HG02798 (cell line): ENCODE results near the gene CDON.

Source experiments
- ATAC-seq: cut with Tn5 transposase; IDR thresholded peaks from one replicate; pipeline ENCODE4 v1.9.1; 2021; ENCODE audit warnings: mild to moderate bottlenecking; ENCODE audit not compliant: unreplicated experiment, poor library complexity

Gene CDON, protein sequence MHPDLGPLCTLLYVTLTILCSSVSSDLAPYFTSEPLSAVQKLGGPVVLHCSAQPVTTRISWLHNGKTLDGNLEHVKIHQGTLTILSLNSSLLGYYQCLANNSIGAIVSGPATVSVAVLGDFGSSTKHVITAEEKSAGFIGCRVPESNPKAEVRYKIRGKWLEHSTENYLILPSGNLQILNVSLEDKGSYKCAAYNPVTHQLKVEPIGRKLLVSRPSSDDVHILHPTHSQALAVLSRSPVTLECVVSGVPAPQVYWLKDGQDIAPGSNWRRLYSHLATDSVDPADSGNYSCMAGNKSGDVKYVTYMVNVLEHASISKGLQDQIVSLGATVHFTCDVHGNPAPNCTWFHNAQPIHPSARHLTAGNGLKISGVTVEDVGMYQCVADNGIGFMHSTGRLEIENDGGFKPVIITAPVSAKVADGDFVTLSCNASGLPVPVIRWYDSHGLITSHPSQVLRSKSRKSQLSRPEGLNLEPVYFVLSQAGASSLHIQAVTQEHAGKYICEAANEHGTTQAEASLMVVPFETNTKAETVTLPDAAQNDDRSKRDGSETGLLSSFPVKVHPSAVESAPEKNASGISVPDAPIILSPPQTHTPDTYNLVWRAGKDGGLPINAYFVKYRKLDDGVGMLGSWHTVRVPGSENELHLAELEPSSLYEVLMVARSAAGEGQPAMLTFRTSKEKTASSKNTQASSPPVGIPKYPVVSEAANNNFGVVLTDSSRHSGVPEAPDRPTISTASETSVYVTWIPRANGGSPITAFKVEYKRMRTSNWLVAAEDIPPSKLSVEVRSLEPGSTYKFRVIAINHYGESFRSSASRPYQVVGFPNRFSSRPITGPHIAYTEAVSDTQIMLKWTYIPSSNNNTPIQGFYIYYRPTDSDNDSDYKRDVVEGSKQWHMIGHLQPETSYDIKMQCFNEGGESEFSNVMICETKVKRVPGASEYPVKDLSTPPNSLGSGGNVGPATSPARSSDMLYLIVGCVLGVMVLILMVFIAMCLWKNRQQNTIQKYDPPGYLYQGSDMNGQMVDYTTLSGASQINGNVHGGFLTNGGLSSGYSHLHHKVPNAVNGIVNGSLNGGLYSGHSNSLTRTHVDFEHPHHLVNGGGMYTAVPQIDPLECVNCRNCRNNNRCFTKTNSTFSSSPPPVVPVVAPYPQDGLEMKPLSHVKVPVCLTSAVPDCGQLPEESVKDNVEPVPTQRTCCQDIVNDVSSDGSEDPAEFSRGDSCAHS (N-terminal part only)

DNA sequence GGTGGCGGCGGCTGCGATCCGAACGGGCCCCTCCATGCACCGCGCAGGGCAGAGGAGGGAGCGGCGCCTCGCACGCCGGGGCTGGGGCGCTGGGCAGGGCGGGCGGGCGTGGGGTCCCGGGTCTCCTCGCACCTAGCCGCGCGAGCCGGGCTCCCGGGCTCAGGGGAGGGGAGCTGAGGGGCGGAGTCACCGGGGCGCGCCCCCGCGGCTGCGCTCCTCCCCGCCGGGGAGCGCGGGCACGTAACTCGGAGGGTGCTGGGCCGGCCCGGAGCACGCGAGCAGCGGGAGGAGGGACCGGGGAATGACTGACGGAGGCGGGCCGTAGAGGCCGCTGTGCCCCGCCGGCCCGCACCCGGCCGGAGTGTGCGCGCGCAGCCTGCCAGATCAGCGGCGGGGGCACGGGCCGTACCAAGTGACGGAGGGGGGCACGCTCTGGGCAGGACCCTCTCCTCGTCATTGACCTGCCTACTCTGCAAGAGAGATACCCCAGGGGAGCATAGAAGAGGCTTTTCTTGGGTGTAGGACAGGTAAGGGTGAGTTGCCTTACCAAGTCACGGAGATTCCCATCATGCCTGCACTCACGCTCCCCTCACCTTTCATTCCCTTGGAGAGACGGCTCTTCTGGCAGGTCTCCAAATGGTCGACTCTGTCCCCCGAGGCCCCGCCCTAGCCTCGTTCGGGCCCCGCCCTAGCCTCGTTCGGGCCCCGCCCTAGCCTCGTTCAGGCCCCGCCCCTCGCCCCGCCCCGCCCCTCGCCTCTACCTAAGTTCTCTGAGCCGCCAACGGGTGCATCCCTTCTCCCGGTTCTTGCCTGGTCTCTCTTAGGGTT, at the start of gene CDON:
Gene CDON (minus strand): TSS at position 188 of the 828 bp plus-strand sequence. CDS start 39,390 bp downstream, outside the sequence.
- ATAC-seq: peak; percentile 98

DNA sequence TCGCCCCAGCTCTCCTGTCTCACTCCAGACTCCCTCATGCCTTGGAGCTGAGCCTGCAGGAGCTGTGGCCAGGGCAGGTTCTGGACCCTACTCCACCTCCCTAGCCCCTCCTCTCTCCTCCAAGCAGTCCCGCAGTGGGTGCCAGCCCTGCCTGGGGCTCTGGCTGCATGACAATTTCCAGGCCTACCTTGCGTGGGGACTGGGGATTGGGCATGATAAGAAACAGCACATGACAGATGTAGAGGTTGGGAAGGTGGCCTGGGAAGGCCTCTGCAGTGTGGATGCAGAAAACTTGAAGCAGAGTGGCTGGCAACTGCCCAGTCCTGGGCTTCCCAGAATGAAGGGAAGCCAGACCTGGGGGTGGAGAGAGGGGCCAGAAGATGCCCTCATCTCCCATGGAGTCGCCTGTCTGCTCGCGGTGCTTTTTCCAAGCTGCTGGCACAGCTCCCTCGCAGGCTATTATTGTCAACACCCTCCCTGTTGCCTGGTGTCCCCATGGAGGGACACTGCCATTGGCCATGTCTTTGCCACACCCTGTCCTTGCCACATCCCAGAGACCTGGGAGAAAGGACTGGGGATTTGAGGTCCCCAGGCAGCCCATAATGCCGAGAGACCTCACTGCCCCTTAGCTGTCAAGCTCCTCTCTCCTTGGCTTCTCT, 48.9 kb upstream of the CDON start:
- no peak for ATAC-seq

DNA sequence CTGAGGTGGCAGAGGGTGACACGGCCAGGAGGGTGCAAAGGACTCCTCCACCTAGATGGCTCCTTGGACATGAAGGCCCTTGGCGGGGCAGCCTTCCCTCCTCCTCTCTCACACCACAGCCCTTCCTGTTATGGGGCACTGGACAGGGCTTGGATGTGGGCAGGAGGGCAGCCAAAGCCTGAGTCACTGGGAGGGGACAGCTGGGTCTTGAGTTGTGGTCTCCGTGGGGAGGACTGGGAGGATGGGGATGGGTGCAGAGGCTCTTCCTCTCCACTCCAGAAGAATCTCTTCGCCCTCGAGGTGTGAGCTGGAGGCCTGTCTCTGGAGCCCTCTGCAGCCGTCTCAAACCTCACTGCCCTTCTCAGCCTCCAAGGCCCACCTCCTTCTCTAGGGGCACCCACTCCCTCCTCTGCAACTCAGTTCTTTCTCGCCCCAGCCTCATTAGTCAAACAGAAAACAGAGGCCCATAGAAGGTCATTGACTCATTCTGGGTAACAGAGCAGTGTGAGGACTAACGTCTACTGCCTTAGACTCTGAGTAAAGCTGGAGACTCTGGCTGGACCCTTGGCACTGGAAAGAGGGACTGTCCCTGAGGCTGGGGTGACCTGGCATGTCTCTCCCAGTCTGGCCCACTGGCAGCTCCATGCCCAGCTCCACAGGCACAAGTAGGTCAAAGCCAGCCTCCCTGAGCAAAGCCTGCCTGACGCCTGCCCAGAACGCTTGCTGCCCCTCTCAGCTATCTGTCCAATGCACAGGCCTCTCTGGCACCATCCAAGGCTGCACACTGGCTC, 47.5 kb upstream of the CDON start:
- ATAC-seq: peak; percentile 61

DNA sequence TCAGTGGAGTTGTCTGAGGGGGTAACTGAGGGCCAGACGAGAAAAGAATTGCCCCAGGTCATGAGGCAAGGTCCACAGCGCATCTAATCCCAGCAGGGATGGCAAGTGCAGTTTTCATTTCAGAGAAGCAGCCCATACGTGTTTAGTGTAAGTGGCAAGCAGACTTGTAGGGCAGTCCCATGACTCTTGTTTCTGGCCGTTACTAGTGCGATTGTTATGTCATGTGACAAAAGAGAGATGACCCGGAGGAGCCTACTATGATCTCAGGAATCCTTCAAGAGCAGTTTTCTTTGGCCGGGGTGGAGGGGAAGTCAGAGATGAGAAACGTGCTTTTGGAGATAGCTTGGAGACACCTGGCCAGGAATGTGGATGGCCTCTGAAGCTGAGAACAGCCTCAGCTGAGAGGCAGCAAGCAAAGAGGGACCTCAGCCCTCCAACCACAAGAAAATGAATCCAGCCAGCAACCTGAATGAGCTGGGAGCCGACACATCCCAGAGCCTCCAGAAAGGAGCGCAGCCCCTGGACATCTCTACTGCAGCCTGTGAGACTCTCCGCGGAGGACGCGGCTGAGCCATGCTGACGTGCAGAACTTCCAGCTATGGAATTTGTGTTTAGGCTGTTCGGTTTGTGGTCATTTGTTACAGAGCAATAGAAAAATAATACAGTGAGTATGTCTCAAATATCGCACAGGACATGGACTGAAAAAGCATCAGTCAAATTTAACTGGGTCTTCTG, 44.1 kb upstream of the CDON start:
- ATAC-seq: no peak

DNA sequence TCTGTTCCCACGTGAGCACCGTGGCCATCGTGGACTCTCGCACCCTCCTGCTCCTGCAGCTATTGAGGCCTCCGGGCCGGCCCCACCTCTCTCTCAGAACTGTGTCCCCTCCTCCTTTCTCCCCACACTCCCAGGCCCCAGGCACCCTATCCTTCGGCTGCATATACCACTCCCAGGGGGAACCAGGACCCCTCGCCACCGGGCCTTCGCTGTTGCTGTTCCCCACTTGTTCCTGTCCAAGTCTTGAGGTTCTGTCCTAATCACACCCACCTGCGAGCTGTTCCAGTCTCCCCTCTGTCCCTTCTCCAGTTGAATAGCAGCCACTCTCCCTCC, 43.0 kb upstream of the CDON start:
- ATAC-seq: no peak

DNA sequence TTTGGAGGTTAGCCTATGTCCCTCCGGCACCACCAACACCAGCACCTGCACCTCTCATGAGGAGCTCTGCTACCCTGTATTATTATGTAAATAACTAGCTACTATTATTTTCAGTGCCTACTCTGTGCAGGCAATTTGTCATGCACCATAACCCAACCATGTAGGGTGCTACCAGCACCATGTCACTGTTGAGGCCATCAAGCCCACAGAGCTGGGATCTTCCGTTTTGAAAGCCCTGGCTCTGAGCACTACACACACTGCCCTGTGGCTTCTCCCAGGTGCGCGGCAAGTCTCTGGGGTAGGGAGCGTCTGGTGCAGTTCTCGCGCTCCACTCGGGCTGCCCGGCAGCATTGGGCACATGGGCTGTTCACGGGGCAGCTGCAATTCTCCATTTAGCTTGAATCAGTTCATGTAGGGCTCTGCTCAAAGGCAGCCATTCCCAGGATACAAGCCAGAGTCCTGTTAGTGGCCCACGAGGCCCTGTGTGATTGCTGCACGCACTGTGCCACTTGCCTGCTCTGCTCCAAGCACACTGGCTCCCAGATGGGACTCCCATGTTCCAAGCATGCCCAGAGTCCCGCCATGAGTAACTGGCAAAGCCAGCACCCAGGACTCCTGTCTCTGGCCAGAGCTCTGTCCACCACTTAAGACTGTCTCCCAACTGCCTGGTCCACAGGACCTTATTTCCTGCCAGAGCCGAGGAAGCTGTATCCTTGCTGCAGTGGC, 42.5 kb upstream of the CDON start:
- no peak for ATAC-seq

DNA sequence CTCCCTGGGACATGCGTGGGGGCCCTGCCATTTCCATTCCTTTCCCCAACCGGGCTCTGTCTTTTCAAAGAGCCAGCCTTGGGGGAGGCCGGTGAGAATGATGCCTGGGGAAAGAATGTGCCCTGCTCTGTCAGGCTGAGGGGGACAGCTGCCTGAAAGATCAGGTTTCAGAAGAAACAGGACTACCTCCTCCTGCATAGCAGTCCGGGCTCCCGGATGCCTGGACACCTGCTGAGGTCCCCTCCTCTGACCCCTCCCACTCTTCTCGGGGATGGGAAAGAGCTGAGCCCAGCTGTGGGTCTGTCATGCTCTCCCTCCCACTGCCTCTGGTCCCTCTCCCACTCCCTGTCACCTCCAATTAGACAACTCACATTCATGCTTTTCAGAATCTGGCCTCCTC, 41.8 kb upstream of the CDON start:
- no peak for ATAC-seq

DNA sequence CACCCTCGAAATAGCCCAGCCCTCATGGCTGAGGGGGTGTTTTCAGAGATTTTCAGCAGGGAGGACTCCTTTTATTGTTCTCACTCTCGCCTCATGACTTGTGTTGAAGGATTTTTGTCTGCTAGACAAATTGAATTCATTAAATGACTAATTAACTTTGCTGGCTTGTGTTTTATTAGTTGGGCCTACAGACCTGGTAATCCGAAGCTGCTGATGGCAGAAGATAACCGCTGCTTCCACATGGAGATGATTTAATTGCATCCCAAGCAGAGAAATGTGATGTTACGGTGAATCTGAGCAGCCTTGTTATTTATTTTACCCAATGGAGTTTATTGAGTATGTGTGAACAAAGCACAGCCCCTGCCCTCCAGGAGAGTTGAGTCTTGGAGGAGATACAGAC, 40.5 kb upstream of the CDON start:
- no peak for ATAC-seq

DNA sequence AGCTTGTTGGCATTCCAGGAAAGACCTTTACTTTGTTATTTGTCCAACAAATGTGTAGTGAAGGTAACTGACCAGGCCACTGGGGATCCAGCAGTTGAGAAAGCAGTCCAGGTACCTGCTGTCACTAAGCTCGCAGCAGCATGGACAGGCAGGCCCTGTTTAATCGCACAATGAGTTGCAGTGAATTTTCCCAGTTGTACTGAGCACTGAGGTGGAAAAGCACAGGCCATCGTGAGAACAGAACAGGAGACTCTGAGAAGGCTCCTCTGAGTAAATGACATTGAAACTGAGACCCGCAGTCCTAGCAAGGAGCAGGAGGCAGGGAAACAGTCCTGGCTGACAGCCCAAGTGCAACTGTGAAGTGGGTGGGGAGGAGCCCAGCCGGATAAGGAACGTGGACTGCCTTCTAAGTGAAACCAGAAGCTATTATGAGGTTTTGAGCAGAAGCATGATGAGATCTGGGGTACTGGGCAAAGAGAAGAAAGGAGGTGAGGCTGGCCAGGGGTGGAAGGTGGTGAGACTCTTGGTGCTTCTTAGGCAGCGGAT, 39.8 kb upstream of the CDON start:
- ATAC-seq: no peak

DNA sequence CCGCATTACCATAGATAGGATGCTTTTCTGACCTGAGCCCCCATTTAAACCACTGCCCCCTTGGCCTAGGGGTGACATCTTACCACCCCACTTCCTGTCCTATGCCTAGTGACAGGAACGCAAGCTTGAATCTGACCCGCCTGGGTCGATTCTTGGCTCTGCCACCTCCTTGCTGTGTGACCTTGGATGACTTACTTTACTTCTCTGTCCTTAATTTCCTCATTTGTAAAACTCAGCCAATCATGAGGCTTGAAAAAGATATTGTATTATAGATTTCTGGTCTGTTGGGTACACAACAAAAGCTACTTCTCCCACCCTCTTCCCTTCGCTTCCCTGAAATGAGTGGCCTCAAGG, 39.2 kb upstream of the CDON start:
- ATAC-seq: no peak

DNA sequence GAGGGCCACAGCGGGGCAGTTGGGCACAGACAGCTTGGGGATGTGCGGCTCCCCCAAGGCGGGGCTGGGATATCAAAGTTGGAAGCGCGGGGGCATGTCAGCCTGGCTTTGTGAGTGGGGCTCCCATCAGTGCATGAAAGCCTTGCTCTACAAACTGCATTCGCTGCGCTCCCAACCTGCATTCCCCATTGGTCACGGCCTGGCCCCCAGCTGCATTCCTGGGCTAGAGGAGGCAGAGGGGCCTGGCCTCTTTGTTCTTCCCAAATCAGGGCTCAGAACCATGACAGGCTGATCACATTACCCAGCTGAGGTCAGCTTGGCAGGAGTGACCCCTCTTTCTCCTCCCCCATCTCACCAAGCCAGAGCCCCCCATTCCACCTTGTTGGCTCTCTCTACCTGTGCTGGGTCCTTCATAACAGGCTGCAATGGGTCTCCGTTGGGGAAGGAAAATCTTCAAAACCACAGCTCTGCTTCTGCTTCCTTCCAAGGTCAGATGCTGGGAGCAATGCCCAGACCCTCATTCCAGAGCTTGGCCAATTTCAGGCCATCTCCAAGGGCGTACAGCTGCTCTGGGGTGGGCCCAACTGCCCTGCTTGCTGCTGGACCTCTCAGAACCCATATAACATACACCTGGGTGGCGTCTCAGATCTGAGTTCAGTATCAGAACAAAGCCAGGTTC, 38.7 kb upstream of the CDON start:
- ATAC-seq: no peak

DNA sequence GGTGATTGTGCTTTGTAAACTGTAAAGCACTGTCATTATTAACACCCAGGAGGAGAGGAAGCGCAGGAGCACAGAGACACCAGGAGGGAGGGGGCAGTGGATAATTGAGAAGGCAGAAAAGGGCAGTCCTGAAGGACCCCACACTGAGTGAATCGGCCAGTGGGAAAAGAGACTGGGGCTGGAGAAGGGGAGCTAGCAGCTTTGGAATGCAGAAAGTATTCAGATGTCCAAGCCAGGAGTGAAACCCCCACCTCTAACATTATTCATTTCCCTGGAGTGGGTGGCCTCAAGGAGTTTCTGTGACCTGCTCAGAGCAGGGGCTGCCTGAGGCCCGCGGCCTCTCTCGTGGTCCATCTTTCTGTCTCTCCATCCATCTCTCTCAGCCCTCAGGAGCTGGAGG, 38.0 kb upstream of the CDON start:
- ATAC-seq: no peak

DNA sequence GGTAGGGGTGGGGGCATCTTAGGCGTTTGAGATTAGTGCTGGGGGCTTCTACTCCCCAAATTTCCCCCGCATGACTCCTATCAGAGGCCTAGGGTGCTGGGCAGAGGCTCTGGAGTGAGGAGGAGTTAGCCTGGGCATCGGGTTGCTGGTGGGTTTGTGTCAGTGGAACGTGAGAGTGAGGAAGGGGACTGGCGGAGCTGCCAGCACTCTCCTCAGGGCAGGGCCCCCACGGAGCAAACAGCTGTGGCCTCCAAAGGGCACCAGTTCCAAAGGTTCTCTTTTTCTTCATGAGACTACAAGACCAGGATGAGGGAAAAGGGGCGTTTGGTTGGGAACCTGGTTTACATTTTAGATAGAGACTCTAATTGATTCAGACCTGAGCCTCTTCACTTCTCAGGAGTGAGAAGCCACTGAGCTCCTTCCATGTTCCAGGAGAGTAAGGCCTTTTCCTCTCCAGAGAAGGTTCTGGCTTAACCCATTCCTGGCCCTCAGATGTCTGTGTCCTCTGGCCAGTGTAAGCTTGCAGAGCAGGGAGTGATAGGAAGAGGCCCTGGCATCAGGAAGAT, 35.6 kb upstream of the CDON start:
- ATAC-seq: no peak

DNA sequence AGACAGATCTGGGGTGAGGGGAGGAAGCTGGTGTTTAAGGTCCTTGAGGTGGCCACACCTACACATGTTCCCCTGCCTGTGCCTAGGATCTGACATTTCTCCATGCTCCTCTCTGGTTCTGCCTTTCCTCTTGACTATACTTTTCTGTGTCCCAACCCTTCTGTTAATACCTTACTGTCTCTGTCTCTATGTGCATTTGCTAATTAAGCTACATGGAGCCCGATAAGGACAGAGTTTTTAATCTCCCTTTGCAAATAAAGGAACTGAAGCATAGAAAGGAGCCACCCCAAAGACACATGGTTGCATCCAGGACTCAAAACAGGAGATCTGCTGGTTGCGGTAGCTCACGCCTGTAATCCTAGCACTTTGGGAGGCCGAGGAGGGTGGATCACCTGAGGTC, 33.1 kb upstream of the CDON start:
- no peak for ATAC-seq

DNA sequence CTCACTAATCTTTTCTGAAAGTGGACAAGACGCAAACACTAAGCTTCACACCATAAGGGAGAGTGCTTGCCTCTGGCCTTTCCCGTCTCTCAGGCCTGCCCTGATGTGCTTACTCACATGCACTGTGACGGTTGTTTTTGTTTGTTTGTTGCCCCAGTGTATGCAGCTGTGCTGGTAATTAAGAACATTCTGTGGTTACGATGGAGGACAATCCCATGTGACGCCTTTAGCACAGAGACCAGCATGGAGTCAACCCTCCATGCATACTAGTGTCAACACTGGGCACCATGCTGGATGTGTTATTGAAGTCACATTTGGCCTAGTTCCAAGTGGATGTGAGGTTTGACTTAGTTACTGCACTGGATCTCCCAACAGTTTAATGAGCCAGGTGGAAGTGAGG, 27.8 kb upstream of the CDON start:
- no peak for ATAC-seq

DNA sequence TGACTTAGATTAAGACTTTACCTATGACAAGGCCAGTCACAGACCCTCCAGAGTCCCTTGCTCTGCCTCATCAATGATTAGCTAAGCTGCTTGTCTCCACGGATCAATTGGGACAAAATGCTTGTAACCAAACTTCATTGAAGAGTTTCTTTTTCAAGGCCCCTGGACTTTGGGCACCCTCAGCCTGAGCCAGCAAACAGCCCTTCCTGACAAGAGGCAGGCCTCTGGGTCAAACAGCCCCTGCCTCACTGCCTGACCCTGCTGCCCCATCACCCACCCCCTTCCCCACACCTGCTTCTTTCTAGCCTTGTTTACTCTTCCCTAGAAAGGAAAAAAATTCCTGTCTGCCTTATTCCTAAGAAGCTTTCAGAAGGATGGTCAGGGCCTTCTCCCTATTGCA, 26.3 kb upstream of the CDON start:
- no peak for ATAC-seq
